ENCODE measurements around the gene PPP6R2. TPM values are rescaled to one million over a fixed set of nuclear protein-coding genes. Genes with fewer than 3 reads are reported as not detected.

Gene PPP6R2
- total RNA-seq, 1 donor from 2014 or later = 32.6 TPM

DNA sequence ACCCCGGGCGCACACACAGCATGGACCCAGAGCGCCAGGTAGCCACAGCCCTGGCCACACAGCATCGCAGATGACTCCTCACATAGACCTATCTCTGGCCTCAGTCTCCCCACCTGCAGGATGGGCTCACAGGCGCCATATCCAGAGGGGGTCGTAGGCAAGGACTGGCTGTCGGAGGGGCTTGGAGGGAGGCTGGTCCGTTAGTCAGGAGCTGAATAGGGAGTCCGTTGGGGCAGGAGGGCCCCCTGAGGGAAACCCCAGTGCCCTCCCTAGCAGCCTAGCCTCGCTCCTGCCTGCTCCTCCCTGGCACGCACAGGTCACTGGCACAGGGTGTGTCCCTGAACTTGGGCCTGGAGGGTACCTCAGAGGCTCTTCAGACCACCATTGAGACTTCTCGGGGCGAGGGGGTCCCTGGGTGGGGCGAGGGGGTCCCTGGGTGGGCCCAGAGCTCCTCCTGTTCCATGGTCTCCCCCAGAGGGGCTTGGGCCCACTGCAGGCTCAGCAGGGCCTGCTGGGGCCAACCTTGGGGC, 37.7 kb upstream of the PPP6R2 start:
- no peaks in the 10 kb centered on the region for H3K9me3 Mint-ChIP-seq

DNA sequence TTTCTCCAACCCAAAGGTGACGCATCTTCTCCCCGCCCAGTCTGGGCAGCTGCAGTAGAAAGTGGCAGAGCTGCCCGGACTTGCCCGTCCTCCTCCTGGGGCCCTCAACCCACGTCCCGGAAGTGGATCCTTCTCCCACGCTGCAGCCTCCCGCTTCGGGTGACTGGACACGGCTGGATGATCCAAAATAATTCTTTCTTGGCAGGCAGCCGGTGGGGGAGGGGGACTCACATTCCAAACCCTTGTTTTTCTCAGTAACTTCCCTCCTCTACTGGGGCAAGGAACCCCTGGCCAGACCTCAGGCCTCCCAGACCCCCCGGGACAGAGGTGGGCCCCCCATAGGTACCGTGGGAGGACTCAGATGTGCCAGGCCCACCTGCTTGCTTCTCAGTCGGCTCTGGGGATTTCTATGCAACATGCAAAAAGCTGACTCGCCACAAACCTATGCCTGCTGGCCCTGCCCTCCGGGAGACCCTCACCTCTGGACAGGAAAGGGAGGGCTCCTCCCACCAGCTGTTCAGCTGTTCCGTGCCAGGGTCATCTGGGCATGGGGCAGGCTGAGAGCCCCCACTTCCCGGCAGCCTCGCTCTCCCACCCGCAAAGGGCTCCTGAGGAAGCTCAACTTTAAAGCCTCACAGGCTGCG, 37.1 kb upstream of the PPP6R2 start:
- Histone ChIP-seq H3K27ac (no peak overlapping the region), H3K27me3 (peaks cover under 1% of the 10 kb centered on the region), H3K9ac (peak overlapping the region; percentile 81), H3K9me3 (ENCODE audit: low read depth) (no peaks in the 10 kb centered on the region), H2AFZ (replicated peaks) (no peak overlapping the region), H3K4me2 (peak overlapping the region; percentile 99), H3K4me1 (peaks cover 40% of the 10 kb centered on the region), H3F3A (ENCODE audit: low read depth) (peaks cover 21% of the 10 kb centered on the region), H3K4me3 (peak overlapping the region; percentile 100), H3K36me3 (no peaks in the 10 kb centered on the region), H4K20me1 (ENCODE audit: low read depth) (peaks cover 53% of the 10 kb centered on the region), H3K79me2 (ENCODE audit: low read depth) (peaks cover 52% of the 10 kb centered on the region)
- Mint-ChIP-seq H3K4me1 (peaks cover 26% of the 10 kb centered on the region), H3K27ac (peak overlapping the region; percentile 85), H3K36me3 (peaks cover 3% of the 10 kb centered on the region), H3K9me3 (no peaks in the 10 kb centered on the region), H3K27me3 (ENCODE audit: insufficient read depth, low read depth) (peaks cover 2% of the 10 kb centered on the region), H3K4me3 (peak overlapping the region; percentile 93)
- peak; percentile 52 for DNase-seq (ENCODE audit: low spot score)
- TF ChIP-seq EZH2phosphoT487 (IDR thresholded peaks at IDR 0.05) (no peak), EZH2 (IDR thresholded peaks at IDR 0.05) (no peak)
- TF ChIP-seq, protein P1, sequence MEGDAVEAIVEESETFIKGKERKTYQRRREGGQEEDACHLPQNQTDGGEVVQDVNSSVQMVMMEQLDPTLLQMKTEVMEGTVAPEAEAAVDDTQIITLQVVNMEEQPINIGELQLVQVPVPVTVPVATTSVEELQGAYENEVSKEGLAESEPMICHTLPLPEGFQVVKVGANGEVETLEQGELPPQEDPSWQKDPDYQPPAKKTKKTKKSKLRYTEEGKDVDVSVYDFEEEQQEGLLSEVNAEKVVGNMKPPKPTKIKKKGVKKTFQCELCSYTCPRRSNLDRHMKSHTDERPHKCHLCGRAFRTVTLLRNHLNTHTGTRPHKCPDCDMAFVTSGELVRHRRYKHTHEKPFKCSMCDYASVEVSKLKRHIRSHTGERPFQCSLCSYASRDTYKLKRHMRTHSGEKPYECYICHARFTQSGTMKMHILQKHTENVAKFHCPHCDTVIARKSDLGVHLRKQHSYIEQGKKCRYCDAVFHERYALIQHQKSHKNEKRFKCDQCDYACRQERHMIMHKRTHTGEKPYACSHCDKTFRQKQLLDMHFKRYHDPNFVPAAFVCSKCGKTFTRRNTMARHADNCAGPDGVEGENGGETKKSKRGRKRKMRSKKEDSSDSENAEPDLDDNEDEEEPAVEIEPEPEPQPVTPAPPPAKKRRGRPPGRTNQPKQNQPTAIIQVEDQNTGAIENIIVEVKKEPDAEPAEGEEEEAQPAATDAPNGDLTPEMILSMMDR (IDR thresholded peaks at IDR 0.05) = no peak

More for the DNA sequence above, 37.7 kb upstream of the PPP6R2 start:
- H3F3A ChIP-seq (ENCODE audit: low read depth) = peaks cover 21% of the 10 kb centered on the region
- no peak overlapping the region for H3K9ac ChIP-seq
- H2AFZ ChIP-seq (replicated peaks) = no peak overlapping the region
- H3K4me2 ChIP-seq = peak overlapping the region; percentile 99
- DNase-seq (ENCODE audit: low spot score) = no peak
- no peak for TF ChIP-seq EZH2phosphoT487 (IDR thresholded peaks at IDR 0.05)
- TF ChIP-seq EZH2 (IDR thresholded peaks at IDR 0.05) = no peak
- TF ChIP-seq, protein P1 (IDR thresholded peaks at IDR 0.05) = no peak
- no peak overlapping the region for H3K27ac ChIP-seq
- H3K27ac Mint-ChIP-seq = no peak overlapping the region
- H3K27me3 ChIP-seq = peaks cover 6% of the 10 kb centered on the region
- peaks cover 28% of the 10 kb centered on the region for H3K4me1 Mint-ChIP-seq
- peaks cover 59% of the 10 kb centered on the region for H4K20me1 ChIP-seq (ENCODE audit: low read depth)
- H3K4me3 ChIP-seq = peak overlapping the region; percentile 100
- peaks cover 2% of the 10 kb centered on the region for H3K27me3 Mint-ChIP-seq (ENCODE audit: insufficient read depth, low read depth)
- no peaks in the 10 kb centered on the region for H3K36me3 ChIP-seq
- peak overlapping the region; percentile 93 for H3K4me3 Mint-ChIP-seq
- H3K79me2 ChIP-seq (ENCODE audit: low read depth) = peaks cover 52% of the 10 kb centered on the region
- H3K36me3 Mint-ChIP-seq = peaks cover 3% of the 10 kb centered on the region
- H3K9me3 ChIP-seq (ENCODE audit: low read depth) = no peaks in the 10 kb centered on the region
- H3K4me1 ChIP-seq = peaks cover 40% of the 10 kb centered on the region

GRCh38 chr22:50306753-50307749, 36.1 kb upstream of the PPP6R2 start, which contains the start of gene PLXNB2:
TSS of gene PLXNB2 (minus strand) at chr22:50307646. CDS start at chr22:50290584, 17,062 bp downstream.
- H3K4me3 Mint-ChIP-seq = peak within 1 kb of the TSS; percentile 93
- H3K4me2 ChIP-seq = peak within 1 kb of the TSS; percentile 99
- H3K27ac Mint-ChIP-seq = no peak within 1 kb of the TSS
- H3K36me3 Mint-ChIP-seq = peaks cover 3% of the 10 kb centered on the region
- peaks cover 40% of the 10 kb centered on the region for H3K4me1 ChIP-seq
- H3K27me3 Mint-ChIP-seq (ENCODE audit: insufficient read depth, low read depth) = peaks cover 2% of the 10 kb centered on the region
- peaks cover 45% of the 10 kb centered on the region for H3K79me2 ChIP-seq (ENCODE audit: low read depth)
- peaks cover 43% of the 10 kb centered on the region for H4K20me1 ChIP-seq (ENCODE audit: low read depth)
- peak within 1 kb of the TSS; percentile 81 for H3K9ac ChIP-seq
- DNase-seq (ENCODE audit: low spot score) = peak; percentile 93
- peak within 1 kb of the TSS; percentile 13 for H3K27ac ChIP-seq
- TF ChIP-seq EZH2 (IDR thresholded peaks at IDR 0.05) (no peak), EZH2phosphoT487 (IDR thresholded peaks at IDR 0.05) (no peak)
- TF ChIP-seq, protein P1 (IDR thresholded peaks at IDR 0.05) = no peak
- H3K4me1 Mint-ChIP-seq = peaks cover 24% of the 10 kb centered on the region
- no peaks in the 10 kb centered on the region for H3K36me3 ChIP-seq
- H2AFZ ChIP-seq (replicated peaks) = no peak within 1 kb of the TSS
- H3K9me3 Mint-ChIP-seq = no peaks in the 10 kb centered on the region
- H3K27me3 ChIP-seq = no peaks in the 10 kb centered on the region
- H3K4me3 ChIP-seq = peak within 1 kb of the TSS; percentile 100
- H3F3A ChIP-seq (ENCODE audit: low read depth) = peaks cover 21% of the 10 kb centered on the region
- no peaks in the 10 kb centered on the region for H3K9me3 ChIP-seq (ENCODE audit: low read depth)
